ENCODE results near the gene CCDC158.
"Not testable (repeated sequence)": the region's sequence is repeated elsewhere in the genome, so short reads cannot be mapped to it uniquely, and the experiment has no call there.

Gene CCDC158

GRCh38 chr4:76282941-76283689 lies 137.8 kb downstream of the CCDC158 start:
- DNase-seq (ENCODE audit: low read depth in 2 of 2, low spot score in 1 of 2) = no peak

- DNase-seq (ENCODE audit: low read depth in 2 of 2, low spot score in 1 of 2) = not testable (repeated sequence)
Measured at GRCh38 chr4:76281594-76281993, 139.3 kb downstream of the CCDC158 start.

- DNase-seq (ENCODE audit: low read depth in 2 of 2, low spot score in 1 of 2) = no peak
Measured at GRCh38 chr4:76280488-76281441, 140.2 kb downstream of the CCDC158 start.

- peak in 1 of 2 donors; percentile 1 for DNase-seq (ENCODE audit: low read depth in 2 of 2, low spot score in 1 of 2)
Measured at GRCh38 chr4:76279462-76279861, 141.5 kb downstream of the CCDC158 start.

GRCh38 chr4:76278583-76278982 lies 142.4 kb downstream of the CCDC158 start:
- DNase-seq (ENCODE audit: low read depth in 2 of 2, low spot score in 1 of 2) = no peak

GRCh38 chr4:76277667-76278066 lies 143.3 kb downstream of the CCDC158 start:
- DNase-seq (ENCODE audit: low read depth in 2 of 2, low spot score in 1 of 2) = no peak

GRCh38 chr4:76276813-76277212 lies 144.1 kb downstream of the CCDC158 start:
- DNase-seq (ENCODE audit: low read depth in 2 of 2, low spot score in 1 of 2) = no peak

- DNase-seq (ENCODE audit: low read depth in 2 of 2, low spot score in 1 of 2) = no peak
Measured at GRCh38 chr4:76275486-76276124, 145.3 kb downstream of the CCDC158 start.

GRCh38 chr4:76272999-76273398 lies 147.9 kb downstream of the CCDC158 start:
- no peak for DNase-seq (ENCODE audit: low read depth in 2 of 2, low spot score in 1 of 2)

- DNase-seq (ENCODE audit: low read depth in 2 of 2, low spot score in 1 of 2) = no peak
Measured at GRCh38 chr4:76272582-76272981, 148.4 kb downstream of the CCDC158 start.

GRCh38 chr4:76272073-76272472 lies 148.9 kb downstream of the CCDC158 start:
- DNase-seq (ENCODE audit: low read depth in 2 of 2, low spot score in 1 of 2) = no peak

- no peak for DNase-seq (ENCODE audit: low read depth in 2 of 2, low spot score in 1 of 2)
Measured at GRCh38 chr4:76271248-76271647, 149.7 kb downstream of the CCDC158 start.

GRCh38 chr4:76270244-76271175 lies 150.4 kb downstream of the CCDC158 start:
- DNase-seq (ENCODE audit: low read depth in 2 of 2, low spot score in 1 of 2) = no peak

GRCh38 chr4:76267811-76268210 lies 153.1 kb downstream of the CCDC158 start:
- no peak for DNase-seq (ENCODE audit: low read depth in 2 of 2, low spot score in 1 of 2)

- no peak for DNase-seq (ENCODE audit: low read depth in 2 of 2, low spot score in 1 of 2)
Measured at GRCh38 chr4:76266627-76267026, 154.3 kb downstream of the CCDC158 start.

GRCh38 chr4:76265631-76266218 lies 155.2 kb downstream of the CCDC158 start:
- DNase-seq (ENCODE audit: low read depth in 2 of 2, low spot score in 1 of 2) = no peak
